Uterus (tissue), 2 donors: Measurements from ENCODE around the gene C1QBP.

ENCODE experiments used
- CTCF ChIP-seq, 4 experiments: fragments of 200-600 bp in 2 of 4; fragments of 450-650 bp in 2 of 4; sonication (generic) in 2 of 4; IDR thresholded peaks; one replicate each; pipeline ENCODE4 v1.5.1; 2016 to 2019; ENCODE audit warnings: antibody characterized with exemption in 4 of 4, mild to moderate bottlenecking in 2 of 4, moderate library complexity in 1 of 4
- POLR2A ChIP-seq, 2 donors: fragments of 450-650 bp; IDR thresholded peaks; one replicate each; pipeline ENCODE4 v1.6.1; 2016; ENCODE audit warnings: antibody characterized with exemption in 2 of 2, mild to moderate bottlenecking in 1 of 2, moderate library complexity in 1 of 2

DNA sequence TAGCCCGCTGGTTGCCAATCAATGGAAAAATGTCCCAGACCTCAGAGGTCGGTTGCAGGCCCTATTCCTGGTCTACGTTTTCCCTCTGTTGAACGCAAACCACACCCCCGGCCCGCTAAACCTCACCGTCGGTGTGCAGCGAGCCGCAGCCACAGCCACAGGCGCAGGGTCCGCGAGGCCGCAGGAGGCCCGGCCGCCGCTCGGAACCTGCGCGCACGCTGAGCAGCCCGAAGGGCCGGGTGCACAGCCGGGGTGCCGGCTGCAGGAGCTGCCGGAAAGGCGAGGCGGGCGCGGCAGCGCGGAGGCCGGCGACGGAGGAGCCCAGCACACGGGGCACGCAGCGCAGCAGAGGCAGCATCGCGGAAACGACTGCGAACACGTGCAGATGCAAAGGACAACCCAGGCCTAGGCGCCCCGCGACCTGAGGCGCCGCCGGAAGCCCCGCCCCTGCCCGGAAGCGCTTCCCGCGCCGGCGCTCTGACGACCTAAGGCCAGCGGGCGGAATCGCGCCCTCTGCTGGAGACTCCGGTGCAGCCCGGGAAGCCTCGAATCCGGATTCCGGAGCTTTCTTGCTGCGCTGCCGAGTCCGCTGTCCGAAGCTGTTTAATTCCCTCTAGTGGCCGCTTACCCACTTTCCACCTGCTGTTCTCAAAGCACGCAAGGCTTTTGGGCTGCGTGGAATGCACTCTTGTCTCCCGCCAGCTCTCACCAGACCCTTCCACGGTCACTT, at the start of gene C1QBP:
- TF ChIP-seq CTCF (IDR thresholded peaks at IDR 0.05) (peak; percentile 98 to 100 (median 99)), POLR2A (IDR thresholded peaks at IDR 0.05) (peak; percentile 42 to 69)
